ENCODE data around the gene VEGFC. TPM values are rescaled to one million over a fixed set of nuclear protein-coding genes. Genes with fewer than 3 reads are reported as not detected.

VEGFC gene
- total RNA-seq, 1 experiment from 2014 or later: 15.7 TPM

DNA sequence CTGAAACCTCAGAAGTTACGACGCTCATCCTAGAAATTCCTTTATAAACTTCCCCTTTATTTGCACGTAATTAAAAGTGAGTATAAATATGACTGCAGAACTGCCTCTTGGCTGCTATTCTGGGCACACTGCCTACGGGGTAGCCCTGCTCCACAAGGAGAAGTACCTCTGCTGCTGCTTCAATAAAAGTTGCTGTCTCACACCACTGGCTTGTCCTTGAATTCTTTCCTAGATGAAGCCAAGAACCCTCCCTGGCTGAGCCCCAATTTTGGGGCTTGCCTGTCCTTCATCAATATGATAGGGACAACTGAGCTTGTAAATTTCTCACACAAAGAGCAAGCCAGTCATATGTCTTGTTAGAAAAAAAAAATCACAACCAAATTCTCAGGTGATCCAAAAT lies 115.8 kb downstream of the VEGFC start:
- Histone ChIP-seq H3K36me3 (ENCODE audit: control insufficient read depth, insufficient read depth, low read length) (no peaks in the 10 kb centered on the region; the same call in 1 of the 2 replicates), H3K9me3 (ENCODE audit: control insufficient read depth, insufficient read depth, low read depth, low read length) (no peaks in the 10 kb centered on the region), H3K27me3 (ENCODE audit: control insufficient read depth, insufficient read depth, low read length) (no peaks in the 10 kb centered on the region), H3K27ac (ENCODE audit: low read length) (no peak overlapping the region), H3K4me1 (ENCODE audit: control insufficient read depth, insufficient read depth, low read length) (no peaks in the 10 kb centered on the region), H3K4me3 (ENCODE audit: low read depth in 2 of 2, low read length in 2 of 2) (no peak overlapping the region)
- ChIA-PET POLR2A (no interaction called here), CTCF (no interaction called here)
- no peak for ATAC-seq
- TF ChIP-seq POLR2AphosphoS5 (IDR thresholded peaks at IDR 0.05; ENCODE audit: low read depth, low read length) (no peak), TCF7L2 (IDR thresholded peaks at IDR 0.05; ENCODE audit: low read depth, low read length) (no peak), CTCF (IDR thresholded peaks at IDR 0.05) (no peak), SIN3A (IDR thresholded peaks at IDR 0.05; ENCODE audit: borderline replicate concordance, insufficient read depth, low read depth, low read length) (no peak), REST (IDR thresholded peaks at IDR 0.05; ENCODE audit: insufficient read depth in 1 of 2, low read depth in 2 of 2, low read length in 1 of 2) (no peak)
- BruUV-seq (replicated peaks): no TSS peak
- intact Hi-C loops (cut with micrococcal nuclease; ENCODE audit: unreplicated experiment): no loop called here
- in situ Hi-C loops (cut with HindIII; ENCODE audit: low pct_unique_long_range_greater_than_20kb, low sequenced_read_pairs): no loop called here
- DNase-seq (ENCODE audit: low read depth, low spot score): no peak

GRCh38 chr4:176675810-176676209 lies 116.9 kb downstream of the VEGFC start:
- Histone ChIP-seq H3K36me3 (ENCODE audit: control insufficient read depth, insufficient read depth, low read length) (no peaks in the 10 kb centered on the region), H3K9me3 (ENCODE audit: control insufficient read depth, insufficient read depth, low read depth, low read length) (no peaks in the 10 kb centered on the region), H3K27me3 (ENCODE audit: control insufficient read depth, insufficient read depth, low read length) (no peaks in the 10 kb centered on the region), H3K27ac (ENCODE audit: low read length) (no peak overlapping the region), H3K4me3 (ENCODE audit: low read depth in 2 of 2, low read length in 2 of 2) (no peak overlapping the region), H3K4me1 (ENCODE audit: control insufficient read depth, insufficient read depth, low read length) (no peaks in the 10 kb centered on the region)
- DNase-seq (ENCODE audit: low read depth, low spot score) (no peak), ATAC-seq (no peak)
- in situ Hi-C loops (cut with HindIII; ENCODE audit: low pct_unique_long_range_greater_than_20kb, low sequenced_read_pairs) (no loop called here), intact Hi-C loops (cut with micrococcal nuclease; ENCODE audit: unreplicated experiment) (no loop called here)
- no peak for TF ChIP-seq POLR2AphosphoS5 (IDR thresholded peaks at IDR 0.05; ENCODE audit: low read depth, low read length)
- no peak for TF ChIP-seq CTCF (IDR thresholded peaks at IDR 0.05)
- ChIA-PET POLR2A (no interaction called here), CTCF (no interaction called here)
- BruUV-seq (replicated peaks): no TSS peak

GRCh38 chr4:176671532-176671931 lies 121.2 kb downstream of the VEGFC start:
- in situ Hi-C loops (cut with HindIII; ENCODE audit: low pct_unique_long_range_greater_than_20kb, low sequenced_read_pairs): no loop called here
- BruUV-seq (replicated peaks): no TSS peak
- Histone ChIP-seq H3K9me3 (ENCODE audit: control insufficient read depth, insufficient read depth, low read depth, low read length) (no peaks in the 10 kb centered on the region), H3K4me3 (ENCODE audit: low read depth in 2 of 2, low read length in 2 of 2) (no peak overlapping the region), H3K27ac (ENCODE audit: low read length) (no peak overlapping the region), H3K36me3 (ENCODE audit: control insufficient read depth, insufficient read depth, low read length) (no peaks in the 10 kb centered on the region), H3K27me3 (ENCODE audit: control insufficient read depth, insufficient read depth, low read length) (no peaks in the 10 kb centered on the region), H3K4me1 (ENCODE audit: control insufficient read depth, insufficient read depth, low read length) (no peaks in the 10 kb centered on the region)
- intact Hi-C loops (cut with micrococcal nuclease; ENCODE audit: unreplicated experiment): no loop called here
- DNase-seq (ENCODE audit: low read depth, low spot score): no peak
- ATAC-seq: no peak
- TF ChIP-seq POLR2AphosphoS5 (IDR thresholded peaks at IDR 0.05; ENCODE audit: low read depth, low read length) (no peak), CTCF (IDR thresholded peaks at IDR 0.05) (no peak), SIN3A (IDR thresholded peaks at IDR 0.05; ENCODE audit: borderline replicate concordance, insufficient read depth, low read depth, low read length) (no peak), REST (IDR thresholded peaks at IDR 0.05; ENCODE audit: insufficient read depth in 1 of 2, low read depth in 2 of 2, low read length in 1 of 2) (no peak), TCF7L2 (IDR thresholded peaks at IDR 0.05; ENCODE audit: low read depth, low read length) (no peak)
- CTCF ChIA-PET: no interaction called here
- POLR2A ChIA-PET: no interaction called here
